Stimulated activated CD8-positive, alpha-beta memory T cell treated with anti-CD3 and anti-CD28 coated beads, Interleukin-2, amount 100 ng/mL, for 1 hour (primary cell): ENCODE results near the gene PPP1R12C.
A peak's percentile ranks its signal among the peaks of the same experiment; 100 is the strongest.
"Not testable (repeated sequence)": the region's sequence is repeated elsewhere in the genome, so short reads cannot be mapped to it uniquely, and the experiment has no call there.

Source experiments
- DNase-seq, 2 donors: peaks; one replicate each; pipeline ENCODE4 v3.0.0-alpha.2; 2020; ENCODE audit warnings: low read depth in 2 of 2

PPP1R12C gene

GRCh38 chr19:55076321-55076720 lies 41.1 kb downstream of the PPP1R12C start:
- DNase-seq: no peak

- DNase-seq: no peak
Observed at GRCh38 chr19:55075371-55075998, 42.0 kb downstream of the PPP1R12C start, which contains the start of gene EPS8L1. EPS8L1 (plus strand) TSS chr19:55075869; CDS start chr19:55076445, 576 bp downstream.

- no peak for DNase-seq
Observed at GRCh38 chr19:55071913-55072312, 45.5 kb downstream of the PPP1R12C start.

- DNase-seq: no peak
Observed at GRCh38 chr19:55071129-55071502, 46.3 kb downstream of the PPP1R12C start.

- no peak for DNase-seq
Observed at GRCh38 chr19:55070466-55071128, 46.8 kb downstream of the PPP1R12C start.

GRCh38 chr19:55069865-55070197 lies 47.6 kb downstream of the PPP1R12C start:
- no peak for DNase-seq

- no peak for DNase-seq
Observed at GRCh38 chr19:55068950-55069864, 48.2 kb downstream of the PPP1R12C start.

GRCh38 chr19:55067869-55068268 lies 49.6 kb downstream of the PPP1R12C start:
- no peak for DNase-seq

- no peak for DNase-seq
Observed at GRCh38 chr19:55066107-55066709, 51.2 kb downstream of the PPP1R12C start.

GRCh38 chr19:55065516-55065915 lies 51.9 kb downstream of the PPP1R12C start:
- DNase-seq: not testable (repeated sequence)

- DNase-seq: no peak
Observed at GRCh38 chr19:55063492-55063843, 54.0 kb downstream of the PPP1R12C start.

- peak; percentile 94 to 98 for DNase-seq
Observed at GRCh38 chr19:55062735-55063491, 54.5 kb downstream of the PPP1R12C start, which contains the start of gene RDH13. RDH13 (minus strand) TSS chr19:55063148; CDS start chr19:55063032, 116 bp downstream.

- DNase-seq: not testable (repeated sequence)
Observed at GRCh38 chr19:55060287-55060686, 57.1 kb downstream of the PPP1R12C start.

GRCh38 chr19:55058781-55059610 lies 58.4 kb downstream of the PPP1R12C start:
- DNase-seq: no peak

GRCh38 chr19:55056827-55057226 lies 60.6 kb downstream of the PPP1R12C start:
- DNase-seq: no peak

- no peak for DNase-seq
Observed at GRCh38 chr19:55053735-55054134, 63.7 kb downstream of the PPP1R12C start.

- no peak for DNase-seq
Observed at GRCh38 chr19:55050749-55051532, 66.5 kb downstream of the PPP1R12C start.

GRCh38 chr19:55048446-55048845 lies 69.0 kb downstream of the PPP1R12C start:
- no peak for DNase-seq

GRCh38 chr19:55047951-55048350 lies 69.5 kb downstream of the PPP1R12C start:
- no peak for DNase-seq
